ENCODE measurements around the gene TRMT2B. TPM values are rescaled to one million over a fixed set of nuclear protein-coding genes. Genes with fewer than 3 reads are reported as not detected.

Gene TRMT2B
- total RNA-seq, 2 experiments from 2014 or later, result 24.8 to 25.3 TPM

- Histone ChIP-seq H4K20me1 (ENCODE audit: insufficient read depth, low read length) (no peaks in the 10 kb centered on the region), H3K79me2 (ENCODE audit: insufficient read depth, low read depth, low read length) (no peaks in the 10 kb centered on the region), H3K9me2 (ENCODE audit: insufficient read depth, low read length) (no peaks in the 10 kb centered on the region), H3K4me3 (ENCODE audit: low read depth, low read length, poor library complexity, severe bottlenecking) (no peak overlapping the region), H2AFZ (ENCODE audit: low read length) (no peak overlapping the region), H3K36me3 (ENCODE audit: insufficient read depth, low read length) (no peaks in the 10 kb centered on the region), H3K4me1 (ENCODE audit: insufficient read depth, low read length, poor library complexity, severe bottlenecking) (no peaks in the 10 kb centered on the region), H3K4me2 (ENCODE audit: low read length) (no peak overlapping the region), H3K9me3 (ENCODE audit: low read length) (no peaks in the 10 kb centered on the region), H3K27ac (ENCODE audit: low read depth, low read length, poor library complexity, severe bottlenecking) (no peak overlapping the region)
- no peak for TF ChIP-seq CTCF (conservative IDR thresholded peaks at IDR 0.05; ENCODE audit: low read length)
- TF ChIP-seq EZH2phosphoT487 (IDR thresholded peaks at IDR 0.05; ENCODE audit: borderline replicate concordance, low read depth, low read length), result no peak
- no peak for DNase-seq (ENCODE audit: low spot score)
- intact Hi-C loops (cut with micrococcal nuclease; ENCODE audit: unreplicated experiment), result no loop called here
- ChIA-PET POLR2A (no interaction called here), CTCF (ENCODE audit: unreplicated experiment) (no interaction called here)
- no TSS peak for BruUV-seq (replicated peaks)
These were observed 71.1 kb downstream of the TRMT2B start for GRCh38 chrX:100980608-100981497.

GRCh38 chrX:100979881-100980607 lies 71.9 kb downstream of the TRMT2B start:
- Histone ChIP-seq H3K4me2 (ENCODE audit: low read length) (no peak overlapping the region), H3K4me1 (ENCODE audit: insufficient read depth, low read length, poor library complexity, severe bottlenecking) (no peaks in the 10 kb centered on the region), H3K36me3 (ENCODE audit: insufficient read depth, low read length) (no peaks in the 10 kb centered on the region), H3K9me3 (ENCODE audit: low read length) (no peaks in the 10 kb centered on the region), H3K4me3 (ENCODE audit: low read depth, low read length, poor library complexity, severe bottlenecking) (no peak overlapping the region), H3K27ac (ENCODE audit: low read depth, low read length, poor library complexity, severe bottlenecking) (no peak overlapping the region), H3K9me2 (ENCODE audit: insufficient read depth, low read length) (no peaks in the 10 kb centered on the region), H3K79me2 (ENCODE audit: insufficient read depth, low read depth, low read length) (no peaks in the 10 kb centered on the region), H2AFZ (ENCODE audit: low read length) (no peak overlapping the region), H4K20me1 (ENCODE audit: insufficient read depth, low read length) (no peaks in the 10 kb centered on the region)
- intact Hi-C loops (cut with micrococcal nuclease; ENCODE audit: unreplicated experiment), result no loop called here
- no TSS peak for BruUV-seq (replicated peaks)
- DNase-seq (ENCODE audit: low spot score), result no peak
- ChIA-PET POLR2A (no interaction called here), CTCF (ENCODE audit: unreplicated experiment) (no interaction called here)
- TF ChIP-seq EZH2phosphoT487 (IDR thresholded peaks at IDR 0.05; ENCODE audit: borderline replicate concordance, low read depth, low read length) (no peak), CTCF (conservative IDR thresholded peaks at IDR 0.05; ENCODE audit: low read length) (no peak)

GRCh38 chrX:100976211-100976610 lies 75.7 kb downstream of the TRMT2B start:
- Histone ChIP-seq H4K20me1 (ENCODE audit: insufficient read depth, low read length) (no peaks in the 10 kb centered on the region), H3K4me1 (ENCODE audit: insufficient read depth, low read length, poor library complexity, severe bottlenecking) (no peaks in the 10 kb centered on the region), H3K9me2 (ENCODE audit: insufficient read depth, low read length) (no peaks in the 10 kb centered on the region), H3K79me2 (ENCODE audit: insufficient read depth, low read depth, low read length) (no peaks in the 10 kb centered on the region), H2AFZ (ENCODE audit: low read length) (no peak overlapping the region), H3K4me3 (ENCODE audit: low read depth, low read length, poor library complexity, severe bottlenecking) (no peak overlapping the region), H3K9me3 (ENCODE audit: low read length) (no peaks in the 10 kb centered on the region), H3K36me3 (ENCODE audit: insufficient read depth, low read length) (no peaks in the 10 kb centered on the region), H3K27ac (ENCODE audit: low read depth, low read length, poor library complexity, severe bottlenecking) (no peak overlapping the region), H3K4me2 (ENCODE audit: low read length) (no peak overlapping the region)
- intact Hi-C loops (cut with micrococcal nuclease; ENCODE audit: unreplicated experiment), result no loop called here
- BruUV-seq (replicated peaks), result no TSS peak
- ChIA-PET CTCF (ENCODE audit: unreplicated experiment) (no interaction called here), POLR2A (no interaction called here)
- DNase-seq (ENCODE audit: low spot score), result no peak
- TF ChIP-seq EZH2phosphoT487 (IDR thresholded peaks at IDR 0.05; ENCODE audit: borderline replicate concordance, low read depth, low read length) (no peak), CTCF (conservative IDR thresholded peaks at IDR 0.05; ENCODE audit: low read length) (no peak)

Data from OCI-LY7 (cell line).